Measurements from ENCODE around the gene CACNA2D4.

- TF ChIP-seq CTCF (IDR thresholded peaks at IDR 0.05) (no peak), POLR2AphosphoS5 (IDR thresholded peaks at IDR 0.05) (no peak), POLR2A (IDR thresholded peaks at IDR 0.05) (no peak)
Measured at GRCh38 chr12:1878695-1879094, 39.8 kb downstream of the CACNA2D4 start.

Data from sigmoid colon (tissue), 4 donors.